ENCODE measurements around the gene PATL2. TPM values are rescaled to one million over a fixed set of nuclear protein-coding genes. Genes with fewer than 3 reads are reported as not detected.
"Not testable (repeated sequence)": the region's sequence is repeated elsewhere in the genome, so short reads cannot be mapped to it uniquely, and the experiment has no call there.

Gene PATL2
- total RNA-seq, 1 donor from 2014 or later: 0.33 TPM

- no peak overlapping the region for H3K4me3 ChIP-seq (ENCODE audit: low read depth, low read length)
- DNase-seq (ENCODE audit: low read depth): no peak
- no peak for TF ChIP-seq CTCF (IDR thresholded peaks at IDR 0.05; ENCODE audit: insufficient read depth, low read length, poor library complexity, severe bottlenecking)
- H3K27me3 ChIP-seq (ENCODE audit: control insufficient read depth, insufficient read depth, low read length): no peaks in the 10 kb centered on the region
- H3K36me3 ChIP-seq (ENCODE audit: control insufficient read depth, insufficient read depth, low read length): peaks cover 2% of the 10 kb centered on the region
Observed at GRCh38 chr15:44735482-44736180, 24.5 kb upstream of the PATL2 start.

DNA sequence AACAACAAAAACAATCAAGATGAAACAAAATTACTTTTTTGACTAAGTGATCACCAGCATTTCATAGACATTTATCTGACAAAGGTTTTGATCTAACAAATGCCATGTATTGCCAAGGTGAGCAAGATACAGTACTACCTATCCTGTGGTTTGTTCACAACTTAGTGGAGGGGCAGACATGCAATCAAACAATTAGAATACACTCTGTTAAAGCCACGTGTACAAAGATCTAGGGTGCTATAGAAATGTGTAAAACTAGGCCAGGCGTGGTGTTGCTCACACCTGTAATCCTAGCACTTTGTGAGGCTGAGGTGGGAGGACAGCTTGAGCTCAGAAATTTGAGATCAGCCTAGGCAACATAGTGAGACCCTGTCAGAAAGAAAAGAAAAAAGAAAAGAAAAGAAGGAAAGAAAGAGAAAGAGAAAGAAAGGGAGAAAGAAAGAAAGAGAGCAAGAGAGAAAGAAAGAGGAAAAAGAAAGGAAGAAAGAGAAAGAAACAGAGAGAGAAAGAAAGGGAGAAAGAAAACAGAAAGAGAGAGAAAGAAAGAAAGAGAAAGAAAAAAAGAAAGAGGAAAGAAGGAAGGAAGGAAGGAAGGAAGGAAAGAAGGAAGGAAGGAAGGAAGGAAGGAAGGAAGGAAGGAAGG, 23.8 kb upstream of the PATL2 start:
- no peak for DNase-seq (ENCODE audit: low read depth)
- TF ChIP-seq CTCF (IDR thresholded peaks at IDR 0.05; ENCODE audit: insufficient read depth, low read length, poor library complexity, severe bottlenecking): no peak
- peaks cover 2% of the 10 kb centered on the region for H3K36me3 ChIP-seq (ENCODE audit: control insufficient read depth, insufficient read depth, low read length)
- no peak overlapping the region for H3K4me3 ChIP-seq (ENCODE audit: low read depth, low read length)
- H3K27me3 ChIP-seq (ENCODE audit: control insufficient read depth, insufficient read depth, low read length): no peaks in the 10 kb centered on the region

- H3K27me3 ChIP-seq (ENCODE audit: control insufficient read depth, insufficient read depth, low read length): no peaks in the 10 kb centered on the region
- H3K4me3 ChIP-seq (ENCODE audit: low read depth, low read length): peak overlapping the region; percentile 87
- TF ChIP-seq CTCF (IDR thresholded peaks at IDR 0.05; ENCODE audit: insufficient read depth, low read length, poor library complexity, severe bottlenecking): no peak
- peaks cover 2% of the 10 kb centered on the region for H3K36me3 ChIP-seq (ENCODE audit: control insufficient read depth, insufficient read depth, low read length)
- DNase-seq (ENCODE audit: low read depth): no peak
Observed at GRCh38 chr15:44729408-44730127, 18.4 kb upstream of the PATL2 start.

GRCh38 chr15:44728576-44729407, 17.7 kb upstream of the PATL2 start:
- peak; percentile 94 for DNase-seq (ENCODE audit: low read depth)
- TF ChIP-seq CTCF (IDR thresholded peaks at IDR 0.05; ENCODE audit: insufficient read depth, low read length, poor library complexity, severe bottlenecking): no peak
- Histone ChIP-seq H3K27me3 (ENCODE audit: control insufficient read depth, insufficient read depth, low read length) (no peaks in the 10 kb centered on the region), H3K4me3 (ENCODE audit: low read depth, low read length) (peak overlapping the region; percentile 87), H3K36me3 (ENCODE audit: control insufficient read depth, insufficient read depth, low read length) (peaks cover 2% of the 10 kb centered on the region)

- DNase-seq (ENCODE audit: low read depth); H3K27me3 ChIP-seq (ENCODE audit: control insufficient read depth, insufficient read depth, low read length); H3K36me3 ChIP-seq (ENCODE audit: control insufficient read depth, insufficient read depth, low read length); H3K4me3 ChIP-seq (ENCODE audit: low read depth, low read length): not testable (repeated sequence)
Observed at GRCh38 chr15:44728232-44728575, 17.1 kb upstream of the PATL2 start.
